OCI-LY1 (cell line): ENCODE data around the gene NPAS3.

ENCODE experiments used
- H2AFZ ChIP-seq: fragments of 200-600 bp; sonication (generic), shearing (Covaris generic); 2 replicates; pipeline ENCODE4 v1.6.0; 2014; ENCODE audit warnings: antibody characterized with exemption, mild to moderate bottlenecking, low read length
- H3F3A ChIP-seq: fragments of 200-600 bp; sonication (generic), shearing (Covaris generic); 2 replicates; pipeline ENCODE4 v1.6.0; 2014; ENCODE audit warnings: mild to moderate bottlenecking, antibody characterized with exemption, low read length, moderate library complexity; ENCODE audit not compliant: insufficient read depth
- H3K27ac ChIP-seq: fragments of 200-600 bp; sonication (generic); 2 replicates; pipeline ENCODE4 v1.5.1; 2014; ENCODE audit warnings: low read length, mixed run types, mild to moderate bottlenecking, low read depth; ENCODE audit not compliant: poor library complexity, severe bottlenecking
- H3K27me3 ChIP-seq: fragments of 200-600 bp; sonication (generic); 2 replicates; pipeline ENCODE4 v1.6.0; 2014; ENCODE audit warnings: antibody characterized with exemption, mild to moderate bottlenecking, low read length, moderate library complexity; ENCODE audit not compliant: insufficient read depth
- H3K36me3 ChIP-seq: fragments of 200-600 bp; sonication (generic); 2 replicates; pipeline ENCODE4 v1.6.1; 2014; ENCODE audit warnings: mild to moderate bottlenecking, antibody characterized with exemption, low read length, moderate library complexity, mixed read lengths; ENCODE audit not compliant: insufficient read depth
- H3K4me1 ChIP-seq: fragments of 200-600 bp; sonication (generic); 2 replicates; pipeline ENCODE4 v1.5.1; 2014; ENCODE audit warnings: mild to moderate bottlenecking, low read length, moderate library complexity; ENCODE audit not compliant: insufficient read depth, severe bottlenecking
- H3K4me2 ChIP-seq: fragments of 200-600 bp; sonication (generic), shearing (Covaris generic); 2 replicates; pipeline ENCODE4 v1.6.1; 2014; ENCODE audit warnings: low read length
- H3K4me3 ChIP-seq: fragments of 200-600 bp; sonication (generic); 2 replicates; pipeline ENCODE4 v1.5.1; 2014; ENCODE audit warnings: low read length, low read depth, mild to moderate bottlenecking, mixed read lengths; ENCODE audit not compliant: poor library complexity, severe bottlenecking
- H3K79me2 ChIP-seq: fragments of 200-600 bp; shearing (Covaris generic); 2 replicates; pipeline ENCODE4 v1.6.1; 2016; ENCODE audit warnings: mixed run types, low read length, mixed read lengths; ENCODE audit not compliant: insufficient read depth
- H3K9ac ChIP-seq: fragments of 200-600 bp; sonication (generic), shearing (Covaris generic); 2 replicates; pipeline ENCODE4 v1.6.1; 2014; ENCODE audit warnings: mild to moderate bottlenecking, low read length, mixed read lengths
- H3K9me2 ChIP-seq: fragments of 200-600 bp; sonication (generic), shearing (Covaris generic); 2 replicates; pipeline ENCODE4 v1.6.1; 2014; ENCODE audit warnings: low read depth, mild to moderate bottlenecking, low read length, mixed read lengths
- H3K9me3 ChIP-seq: fragments of 200-600 bp; shearing (Covaris generic); 2 replicates; pipeline ENCODE4 v1.6.1; 2014; ENCODE audit warnings: low read length, mixed read lengths
- H4K20me1 ChIP-seq: fragments of 200-600 bp; sonication (generic), shearing (Covaris generic); 2 replicates; pipeline ENCODE4 v1.6.0; 2016; ENCODE audit warnings: mild to moderate bottlenecking, low read length; ENCODE audit not compliant: insufficient read depth
- EZH2 ChIP-seq: fragments of 200-600 bp; sonication (generic), shearing (Covaris generic); IDR thresholded peaks from 2 replicates; pipeline ENCODE4 v1.8.0; 2017; ENCODE audit warnings: borderline replicate concordance, mixed run types, mild to moderate bottlenecking, antibody characterized with exemption, low read length, moderate library complexity, mixed read lengths
- TF ChIP-seq, protein P1 (sequence below): fragments of 200-600 bp; sonication (generic), shearing (Covaris generic); IDR thresholded peaks from 2 replicates; pipeline ENCODE4 v1.5.1; 2017; ENCODE audit warnings: mild to moderate bottlenecking, antibody characterized with exemption, low read length, moderate library complexity, mixed read lengths

Gene NPAS3

DNA sequence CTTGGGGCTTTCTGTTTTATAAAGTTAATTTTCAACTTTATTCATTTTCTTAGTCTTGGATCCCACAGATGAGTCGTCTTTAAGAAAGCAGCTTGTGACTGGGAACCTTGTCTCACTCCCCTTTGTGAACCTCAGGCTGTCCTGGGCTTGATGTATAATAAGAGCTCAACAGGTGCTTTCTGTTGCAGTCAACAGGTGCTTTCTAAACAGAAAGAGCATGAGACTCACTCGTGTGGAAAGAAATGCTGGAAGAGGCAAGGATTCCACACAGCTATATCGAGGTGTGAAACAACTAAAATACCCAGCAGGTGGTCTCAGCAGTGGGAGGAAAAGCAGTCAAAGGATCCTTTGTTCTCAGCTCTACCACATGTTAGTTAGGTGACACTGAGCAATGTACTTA, 613.3 kb downstream of the NPAS3 start:
- H3K9me3 ChIP-seq, result no peaks in the 10 kb centered on the region
- H3K9ac ChIP-seq, result no peak overlapping the region
- no peak overlapping the region for H2AFZ ChIP-seq
- H3K79me2 ChIP-seq, result no peaks in the 10 kb centered on the region
- H4K20me1 ChIP-seq, result no peaks in the 10 kb centered on the region
- H3K9me2 ChIP-seq, result no peaks in the 10 kb centered on the region
- no peaks in the 10 kb centered on the region for H3F3A ChIP-seq
- H3K27ac ChIP-seq, result no peak overlapping the region
- no peaks in the 10 kb centered on the region for H3K36me3 ChIP-seq
- H3K27me3 ChIP-seq, result 0 out of 2 replicates have a peak, but pooled peaks cover 3% of the 10 kb centered on the region
- H3K4me3 ChIP-seq, result no peak overlapping the region
- TF ChIP-seq EZH2, result no peak
- TF ChIP-seq, protein P1, sequence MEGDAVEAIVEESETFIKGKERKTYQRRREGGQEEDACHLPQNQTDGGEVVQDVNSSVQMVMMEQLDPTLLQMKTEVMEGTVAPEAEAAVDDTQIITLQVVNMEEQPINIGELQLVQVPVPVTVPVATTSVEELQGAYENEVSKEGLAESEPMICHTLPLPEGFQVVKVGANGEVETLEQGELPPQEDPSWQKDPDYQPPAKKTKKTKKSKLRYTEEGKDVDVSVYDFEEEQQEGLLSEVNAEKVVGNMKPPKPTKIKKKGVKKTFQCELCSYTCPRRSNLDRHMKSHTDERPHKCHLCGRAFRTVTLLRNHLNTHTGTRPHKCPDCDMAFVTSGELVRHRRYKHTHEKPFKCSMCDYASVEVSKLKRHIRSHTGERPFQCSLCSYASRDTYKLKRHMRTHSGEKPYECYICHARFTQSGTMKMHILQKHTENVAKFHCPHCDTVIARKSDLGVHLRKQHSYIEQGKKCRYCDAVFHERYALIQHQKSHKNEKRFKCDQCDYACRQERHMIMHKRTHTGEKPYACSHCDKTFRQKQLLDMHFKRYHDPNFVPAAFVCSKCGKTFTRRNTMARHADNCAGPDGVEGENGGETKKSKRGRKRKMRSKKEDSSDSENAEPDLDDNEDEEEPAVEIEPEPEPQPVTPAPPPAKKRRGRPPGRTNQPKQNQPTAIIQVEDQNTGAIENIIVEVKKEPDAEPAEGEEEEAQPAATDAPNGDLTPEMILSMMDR, result no peak
- H3K4me1 ChIP-seq, result no peaks in the 10 kb centered on the region
- H3K4me2 ChIP-seq, result no peak overlapping the region

GRCh38 chr14:33553706-33554278, 615.1 kb downstream of the NPAS3 start:
- Histone ChIP-seq H3K27ac (no peak overlapping the region), H3K4me1 (no peaks in the 10 kb centered on the region), H3K9ac (no peak overlapping the region), H3K79me2 (no peaks in the 10 kb centered on the region), H3K4me3 (no peak overlapping the region), H3K27me3 (0 out of 2 replicates have a peak, but pooled peaks cover 3% of the 10 kb centered on the region), H3K9me3 (no peaks in the 10 kb centered on the region), H3F3A (no peaks in the 10 kb centered on the region), H3K36me3 (no peaks in the 10 kb centered on the region), H3K4me2 (no peak overlapping the region), H2AFZ (no peak overlapping the region), H4K20me1 (no peaks in the 10 kb centered on the region), H3K9me2 (no peaks in the 10 kb centered on the region)
- no peak for TF ChIP-seq EZH2
- TF ChIP-seq, protein P1, result no peak

DNA sequence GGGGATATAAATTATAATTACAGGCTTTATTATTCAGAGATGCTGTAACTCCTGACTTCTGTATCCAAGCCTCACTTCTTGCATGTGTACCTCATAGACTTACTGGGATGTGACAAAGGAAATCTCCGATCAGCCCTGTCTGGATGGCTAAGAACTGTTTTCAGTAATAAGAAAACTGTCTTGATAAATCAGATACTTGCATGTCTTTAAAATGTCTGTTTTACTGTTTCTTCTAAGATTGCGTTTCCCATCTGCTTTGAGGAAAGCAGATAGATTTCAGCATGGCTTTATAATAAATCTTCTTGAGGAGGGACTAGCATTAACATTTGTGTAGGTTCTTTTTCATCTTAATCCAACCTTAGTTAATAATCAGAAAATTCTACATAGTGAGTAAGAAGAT, 616.3 kb downstream of the NPAS3 start:
- no peak for TF ChIP-seq EZH2
- TF ChIP-seq, protein P1, result no peak
- H3K79me2 ChIP-seq, result no peaks in the 10 kb centered on the region

More for the DNA sequence above, 616.3 kb downstream of the NPAS3 start:
- no peaks in the 10 kb centered on the region for H4K20me1 ChIP-seq
- no peak overlapping the region for H3K4me2 ChIP-seq
- 0 out of 2 replicates have a peak, but pooled peaks cover 3% of the 10 kb centered on the region for H3K27me3 ChIP-seq
- H3K4me1 ChIP-seq, result no peaks in the 10 kb centered on the region
- no peaks in the 10 kb centered on the region for H3K9me3 ChIP-seq
- no peaks in the 10 kb centered on the region for H3F3A ChIP-seq
- no peak overlapping the region for H3K4me3 ChIP-seq
- no peaks in the 10 kb centered on the region for H3K9me2 ChIP-seq
- H2AFZ ChIP-seq, result no peak overlapping the region
- H3K27ac ChIP-seq, result no peak overlapping the region
- no peaks in the 10 kb centered on the region for H3K36me3 ChIP-seq
- H3K9ac ChIP-seq, result no peak overlapping the region
